ENCODE results near the gene URI1.

URI1 gene

DNA sequence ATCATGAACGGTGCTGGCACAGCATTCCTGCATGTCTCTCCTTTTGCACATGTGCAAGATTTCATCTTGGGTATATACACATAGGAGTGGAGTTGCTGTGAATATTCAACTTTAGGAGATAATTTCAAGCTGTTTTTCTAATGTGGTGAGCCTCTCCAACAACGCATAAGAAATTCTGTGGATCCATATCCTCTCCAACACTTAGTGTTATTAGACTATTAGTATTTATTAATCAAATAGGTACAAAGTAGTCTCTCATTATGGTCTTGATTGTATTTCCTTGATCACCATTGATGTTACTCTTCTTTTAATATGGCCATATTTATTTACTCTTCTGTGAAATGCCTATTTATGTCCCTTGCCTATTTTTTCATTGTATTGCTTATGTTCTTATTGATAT, 114.5 kb downstream of the URI1 start:
- in situ Hi-C loops (cut with HindIII; ENCODE audit: low sequenced_read_pairs): no loop called here
- DNase-seq (ENCODE audit: low read depth, low spot score): no peak
- TF ChIP-seq, protein P1, sequence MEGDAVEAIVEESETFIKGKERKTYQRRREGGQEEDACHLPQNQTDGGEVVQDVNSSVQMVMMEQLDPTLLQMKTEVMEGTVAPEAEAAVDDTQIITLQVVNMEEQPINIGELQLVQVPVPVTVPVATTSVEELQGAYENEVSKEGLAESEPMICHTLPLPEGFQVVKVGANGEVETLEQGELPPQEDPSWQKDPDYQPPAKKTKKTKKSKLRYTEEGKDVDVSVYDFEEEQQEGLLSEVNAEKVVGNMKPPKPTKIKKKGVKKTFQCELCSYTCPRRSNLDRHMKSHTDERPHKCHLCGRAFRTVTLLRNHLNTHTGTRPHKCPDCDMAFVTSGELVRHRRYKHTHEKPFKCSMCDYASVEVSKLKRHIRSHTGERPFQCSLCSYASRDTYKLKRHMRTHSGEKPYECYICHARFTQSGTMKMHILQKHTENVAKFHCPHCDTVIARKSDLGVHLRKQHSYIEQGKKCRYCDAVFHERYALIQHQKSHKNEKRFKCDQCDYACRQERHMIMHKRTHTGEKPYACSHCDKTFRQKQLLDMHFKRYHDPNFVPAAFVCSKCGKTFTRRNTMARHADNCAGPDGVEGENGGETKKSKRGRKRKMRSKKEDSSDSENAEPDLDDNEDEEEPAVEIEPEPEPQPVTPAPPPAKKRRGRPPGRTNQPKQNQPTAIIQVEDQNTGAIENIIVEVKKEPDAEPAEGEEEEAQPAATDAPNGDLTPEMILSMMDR (IDR thresholded peaks at IDR 0.05; ENCODE audit: low read depth, low read length): no peak
- no peak overlapping the region for H3K4me3 ChIP-seq (ENCODE audit: low read depth, low read length)

DNA sequence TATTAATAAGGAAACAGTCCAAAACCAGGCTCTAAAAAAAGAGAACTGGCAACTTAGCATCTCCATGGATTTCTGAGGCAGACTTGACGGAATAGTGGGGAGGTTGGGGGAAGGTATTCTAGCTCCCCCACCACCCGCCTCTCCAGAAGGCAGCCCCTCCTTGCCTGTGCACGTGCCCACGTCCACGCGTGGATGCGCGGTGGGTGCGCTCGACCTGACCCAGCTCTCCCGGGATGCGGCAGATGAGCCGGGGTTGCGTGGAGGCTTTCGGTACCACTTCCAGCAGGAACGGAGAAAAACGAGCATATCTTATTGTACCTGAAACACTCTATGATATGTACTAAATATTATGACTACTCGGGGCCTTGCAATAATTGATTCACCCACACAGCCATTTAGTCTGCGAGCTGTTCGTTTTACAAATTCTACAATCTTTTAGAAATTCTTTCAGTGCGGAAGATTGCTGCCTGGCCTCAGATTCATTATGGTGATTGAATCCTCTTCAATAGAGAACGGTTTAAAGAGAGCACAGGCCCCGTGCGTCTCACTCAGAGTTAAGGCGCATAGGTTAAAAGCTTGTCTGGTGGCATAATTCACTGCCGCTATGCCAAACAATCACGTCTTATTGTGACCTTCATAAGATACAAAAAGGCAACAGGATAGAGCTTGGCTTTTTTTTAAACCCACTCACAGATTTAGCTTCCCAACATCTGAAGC, 117.9 kb downstream of the URI1 start:
- in situ Hi-C loops (cut with HindIII; ENCODE audit: low sequenced_read_pairs): no loop called here
- H3K4me3 ChIP-seq (ENCODE audit: low read depth, low read length): no peak overlapping the region
- DNase-seq (ENCODE audit: low read depth, low spot score): no peak
- TF ChIP-seq, protein P1 (IDR thresholded peaks at IDR 0.05; ENCODE audit: low read depth, low read length): no peak

DNA sequence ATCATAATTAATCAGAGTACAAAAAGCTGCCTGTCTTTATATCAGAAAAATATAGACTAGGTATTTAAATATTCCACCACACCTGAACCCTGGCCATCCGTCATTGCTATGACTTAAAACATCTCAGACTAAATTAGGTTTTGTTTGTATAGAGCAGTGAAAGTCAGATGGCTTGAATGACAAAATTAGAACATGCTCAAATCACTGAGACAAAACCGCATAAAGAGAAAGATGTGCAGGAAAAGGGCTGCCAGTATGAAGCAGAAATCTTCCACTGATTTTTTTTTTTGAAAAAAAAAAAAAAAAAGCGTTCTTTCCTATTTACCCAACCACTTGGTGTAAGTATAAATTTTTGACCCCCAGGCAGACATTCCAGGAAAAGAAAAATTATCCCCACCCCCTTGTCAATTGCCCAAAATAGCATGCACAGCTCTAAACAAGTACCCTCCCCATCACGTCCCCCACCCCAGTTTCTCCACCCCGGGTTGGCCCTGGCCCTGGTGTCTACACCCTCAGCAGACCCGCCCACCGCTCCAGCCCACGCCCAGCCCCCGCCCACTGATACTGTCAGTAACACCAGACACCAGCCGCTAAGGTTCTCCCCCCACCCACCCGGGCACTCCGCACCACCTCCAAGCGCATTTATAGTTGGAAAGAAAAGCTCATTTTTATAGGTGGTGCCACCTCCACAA, 118.6 kb downstream of the URI1 start:
- DNase-seq (ENCODE audit: low read depth, low spot score): no peak
- H3K4me3 ChIP-seq (ENCODE audit: low read depth, low read length): no peak overlapping the region
- TF ChIP-seq, protein P1 (IDR thresholded peaks at IDR 0.05; ENCODE audit: low read depth, low read length): no peak
- in situ Hi-C loops (cut with HindIII; ENCODE audit: low sequenced_read_pairs): no loop called here

DNA sequence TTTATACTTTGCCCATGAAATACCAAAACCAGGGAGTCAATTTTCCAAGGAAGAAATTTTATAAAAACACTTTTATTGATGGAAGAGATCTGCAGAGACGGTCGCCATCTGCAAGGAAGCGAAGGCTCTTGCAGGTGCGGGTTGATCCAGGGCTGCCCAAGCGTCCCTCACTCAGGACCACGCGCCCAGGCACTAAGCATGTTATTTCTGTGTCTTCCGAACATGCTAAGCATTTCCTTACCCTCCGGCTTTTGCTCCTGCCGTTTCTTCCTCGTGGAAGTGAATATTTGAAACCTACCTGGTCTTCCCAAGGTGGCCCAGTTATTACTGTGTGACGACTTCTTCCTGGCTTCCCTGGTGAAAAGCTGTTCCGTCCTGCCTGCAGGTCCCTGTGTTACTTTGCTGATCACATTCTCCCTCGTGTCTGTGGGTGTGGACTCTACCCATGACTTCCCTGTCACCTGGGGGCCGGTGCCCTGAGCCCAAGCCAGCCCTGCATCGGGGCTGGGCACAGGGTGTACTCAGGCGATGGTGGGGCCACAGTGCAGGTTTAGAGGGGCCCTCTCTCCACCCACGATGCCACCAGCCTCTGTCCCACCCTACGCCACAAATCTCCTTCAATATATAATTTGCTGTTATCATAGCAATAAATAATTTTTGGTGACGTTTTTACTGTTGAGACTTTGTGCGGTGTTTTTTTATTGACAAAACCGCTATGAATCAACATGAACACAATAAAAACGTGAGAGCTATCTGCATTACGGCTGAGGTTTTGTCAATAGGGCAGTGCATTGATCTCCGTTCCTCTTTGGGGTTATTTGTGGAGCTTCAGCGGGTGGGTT, 119.4 kb downstream of the URI1 start:
- H3K4me3 ChIP-seq (ENCODE audit: low read depth, low read length): no peak overlapping the region
- in situ Hi-C loops (cut with HindIII; ENCODE audit: low sequenced_read_pairs): no loop called here
- no peak for DNase-seq (ENCODE audit: low read depth, low spot score)
- TF ChIP-seq, protein P1 (IDR thresholded peaks at IDR 0.05; ENCODE audit: low read depth, low read length): no peak

DNA sequence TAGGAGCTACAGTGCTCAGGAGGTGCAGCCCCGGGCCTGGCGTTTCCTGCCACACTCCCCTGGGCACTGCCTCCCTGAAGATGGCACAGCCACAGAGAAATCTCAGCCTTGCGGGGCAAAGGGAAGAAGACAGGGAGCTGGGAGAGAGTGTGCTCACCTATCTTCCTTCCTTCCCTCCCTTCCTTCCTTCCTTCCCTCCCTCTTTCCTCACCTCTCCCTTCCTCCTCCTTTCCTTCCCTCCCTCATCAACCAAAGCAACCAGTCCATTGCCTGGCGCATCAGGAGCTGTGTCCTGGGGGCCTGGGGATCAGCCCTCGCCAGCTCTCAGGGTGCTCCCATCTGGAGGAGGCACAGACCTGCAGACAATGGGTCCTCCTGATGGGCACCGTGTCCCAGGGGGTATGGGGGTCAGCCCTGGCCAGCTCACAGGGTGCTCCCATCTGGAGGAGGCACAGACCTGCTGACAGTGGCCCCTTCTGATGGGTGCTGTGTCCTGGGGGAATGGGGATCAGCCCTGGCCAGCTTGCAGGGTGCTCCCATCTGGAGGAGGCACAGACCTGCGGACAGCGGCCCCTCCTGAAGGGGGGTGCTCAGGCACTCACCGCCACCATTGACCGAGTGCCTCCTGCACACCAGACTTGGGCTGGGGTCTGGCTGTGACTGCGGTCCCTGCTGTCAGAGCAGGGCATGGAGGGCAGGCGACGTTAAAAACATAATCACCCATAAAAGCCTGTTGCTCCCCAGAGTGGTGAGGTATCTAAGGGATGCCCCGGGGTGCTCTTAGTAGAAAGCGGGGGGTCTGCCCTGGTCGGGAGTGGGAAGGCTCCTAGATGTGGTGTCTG, 120.2 kb downstream of the URI1 start:
- in situ Hi-C loops (cut with HindIII; ENCODE audit: low sequenced_read_pairs): no loop called here
- DNase-seq (ENCODE audit: low read depth, low spot score): no peak
- no peak overlapping the region for H3K4me3 ChIP-seq (ENCODE audit: low read depth, low read length)
- TF ChIP-seq, protein P1 (IDR thresholded peaks at IDR 0.05; ENCODE audit: low read depth, low read length): no peak
